Fibroblast of upper back skin (primary cell): Measurements from ENCODE around the gene SAXO2.
A peak's percentile ranks its signal among the peaks of the same experiment; 100 is the strongest.
"Not testable (repeated sequence)": the region's sequence is repeated elsewhere in the genome, so short reads cannot be mapped to it uniquely, and the experiment has no call there.

ENCODE experiments used
- DNase-seq: peaks from one replicate; pipeline ENCODE4 v3.0.0-alpha.2; 2013

The SAXO2 gene, protein sequence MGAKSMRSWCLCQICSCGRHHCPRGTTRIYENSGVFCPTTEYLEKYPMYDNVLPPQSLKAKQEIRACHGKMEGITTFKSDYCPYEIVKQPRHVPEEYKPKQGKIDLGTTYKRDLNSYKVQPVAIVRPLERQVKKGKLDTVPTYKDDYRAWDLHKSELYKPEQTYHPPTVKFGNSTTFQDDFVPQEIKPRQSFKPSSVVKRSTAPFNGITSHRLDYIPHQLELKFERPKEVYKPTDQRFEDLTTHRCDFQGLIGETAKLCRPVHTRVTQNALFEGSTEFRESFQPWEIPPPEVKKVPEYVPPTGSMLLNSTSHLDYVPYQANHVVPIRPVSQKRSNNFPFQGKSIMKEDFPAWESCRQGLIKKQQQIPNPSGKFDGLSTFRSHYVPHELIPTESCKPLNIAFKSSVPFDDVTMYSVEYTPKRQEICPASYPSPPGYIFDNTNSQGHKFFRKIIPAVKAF

DNA sequence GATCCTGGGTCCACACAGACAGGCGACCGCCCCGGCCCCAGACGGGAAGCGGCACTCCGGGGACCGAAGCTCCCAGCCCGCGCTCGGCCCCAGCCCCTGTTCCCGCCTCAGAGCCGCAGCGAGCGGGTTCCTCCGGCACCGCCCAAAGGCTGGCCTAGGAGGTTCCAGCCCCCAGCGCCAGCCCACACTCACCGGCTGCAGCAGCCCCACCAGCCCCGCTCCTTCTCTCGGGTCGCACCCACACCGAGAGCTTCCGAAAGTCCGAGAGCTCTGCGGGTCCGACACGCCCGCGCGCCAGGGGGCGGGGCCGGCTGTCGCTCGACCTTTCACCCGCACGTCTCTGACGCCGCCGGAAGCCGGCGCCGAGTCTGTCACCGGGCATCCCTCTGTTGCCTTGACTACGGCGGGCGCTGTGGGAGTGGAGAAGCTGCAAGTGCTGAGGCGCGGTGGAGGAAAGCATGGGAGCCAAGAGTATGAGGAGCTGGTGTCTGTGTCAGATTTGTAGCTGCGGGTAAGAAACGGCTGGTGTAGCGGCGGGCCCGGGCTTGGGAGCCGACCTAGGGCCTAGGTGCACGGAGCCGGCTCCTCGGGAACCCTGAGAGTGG is at the start of gene SAXO2, which contains the start of gene EFL1:
Gene SAXO2, plus strand, starts transcription at position 397 of the 605 bp plus-strand sequence. Its CDS starts 62 bp downstream, at position 459.
Gene EFL1, minus strand, starts transcription at position 313 of the 605 bp plus-strand sequence. CDS start 956 bp downstream, outside the sequence.
- DNase-seq: peak; percentile 83

DNA sequence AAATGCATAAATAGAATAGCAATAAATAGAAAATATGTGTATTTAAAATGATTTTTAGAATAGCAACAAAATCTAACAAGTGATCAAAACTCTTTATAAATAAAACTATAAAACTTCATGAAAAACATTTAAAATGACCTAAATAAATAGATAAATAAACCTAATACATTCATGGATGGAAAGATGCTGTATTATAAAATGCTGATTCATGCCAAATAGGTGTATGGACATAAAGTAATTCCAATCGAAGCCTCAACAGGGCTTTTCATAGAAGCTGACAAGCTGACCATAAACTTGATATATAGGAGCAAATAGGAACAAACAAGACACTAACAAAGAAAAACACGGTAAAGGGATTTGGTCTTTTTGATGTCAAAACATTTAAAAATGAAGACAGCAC is 46.5 kb upstream of the SAXO2 start:
- not testable (repeated sequence) for DNase-seq

DNA sequence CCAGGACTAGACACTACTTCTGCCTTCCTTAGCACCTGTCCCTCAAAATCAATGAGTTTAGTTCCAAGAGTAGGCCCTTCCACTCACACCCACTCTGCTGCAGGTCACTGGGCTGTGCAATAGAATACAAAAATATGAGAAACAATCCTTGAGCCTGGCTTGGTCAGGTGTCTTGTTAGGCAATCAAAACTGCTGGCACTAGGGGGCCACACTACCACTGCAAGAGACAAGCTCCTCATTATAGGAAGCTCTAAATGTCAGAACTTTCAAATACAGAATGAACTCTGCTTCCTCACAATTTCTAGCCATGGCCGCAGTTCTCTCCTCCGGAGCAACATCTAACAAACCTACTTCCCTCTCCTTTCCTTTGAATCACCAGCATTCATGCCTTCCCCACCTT is 41.1 kb upstream of the SAXO2 start:
- DNase-seq: peak; percentile 9

DNA sequence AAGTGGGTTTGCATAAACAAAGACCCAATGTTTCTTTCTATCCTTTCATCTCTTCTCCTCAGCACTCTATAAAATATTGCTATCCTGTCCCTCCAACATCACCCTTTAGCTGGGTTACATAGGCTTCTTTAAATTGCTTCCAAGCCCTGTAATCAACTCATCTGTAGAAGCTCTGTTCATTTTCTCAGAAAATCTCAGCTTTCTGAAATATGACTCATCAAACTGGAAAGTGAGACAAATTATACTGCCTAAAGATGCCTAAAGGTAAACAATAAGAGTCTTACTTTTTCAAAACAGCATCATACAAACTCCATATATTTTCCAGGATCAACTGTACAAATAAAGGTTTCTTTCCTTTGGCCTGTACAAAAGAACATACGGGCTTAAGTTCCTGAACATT is 33.9 kb upstream of the SAXO2 start:
- DNase-seq: no peak

DNA sequence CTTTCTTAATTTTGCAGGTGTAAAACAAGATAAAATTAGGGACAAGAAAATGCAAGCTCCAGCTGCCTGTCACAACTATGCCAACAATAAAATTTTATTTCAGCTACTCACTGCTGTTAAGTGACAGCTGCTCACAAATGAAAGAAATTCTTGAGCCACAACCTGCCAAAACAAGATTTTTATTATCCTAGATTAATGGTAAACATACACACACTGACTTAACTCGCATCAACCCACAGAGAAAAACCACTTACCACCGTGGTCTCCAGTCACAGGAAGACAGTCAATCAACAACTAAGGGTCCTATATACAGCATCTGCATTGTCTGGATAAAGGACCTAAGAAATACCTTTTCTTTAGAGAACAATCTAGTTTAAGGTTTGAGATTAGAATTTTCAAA is 31.4 kb upstream of the SAXO2 start:
- DNase-seq: no peak

DNA sequence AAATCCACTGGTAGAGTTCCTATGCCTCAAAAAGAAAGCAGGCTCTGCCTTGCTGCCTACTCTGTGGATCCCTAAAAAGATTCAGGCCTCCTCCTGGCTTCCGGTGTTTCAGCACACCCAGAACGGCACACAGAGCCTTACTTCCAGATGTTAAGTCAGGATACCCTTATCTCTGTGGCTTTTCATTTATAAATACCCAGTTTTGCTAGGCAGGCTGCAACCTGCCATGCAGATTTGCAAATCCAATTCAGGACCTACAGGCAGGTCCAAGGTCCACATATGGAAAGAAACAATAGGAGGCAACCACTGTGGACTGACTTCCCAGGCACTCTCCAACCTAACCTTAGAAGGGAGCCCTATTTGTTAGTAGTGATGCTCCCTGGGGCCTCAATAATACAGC is 30.8 kb upstream of the SAXO2 start:
- no peak for DNase-seq

DNA sequence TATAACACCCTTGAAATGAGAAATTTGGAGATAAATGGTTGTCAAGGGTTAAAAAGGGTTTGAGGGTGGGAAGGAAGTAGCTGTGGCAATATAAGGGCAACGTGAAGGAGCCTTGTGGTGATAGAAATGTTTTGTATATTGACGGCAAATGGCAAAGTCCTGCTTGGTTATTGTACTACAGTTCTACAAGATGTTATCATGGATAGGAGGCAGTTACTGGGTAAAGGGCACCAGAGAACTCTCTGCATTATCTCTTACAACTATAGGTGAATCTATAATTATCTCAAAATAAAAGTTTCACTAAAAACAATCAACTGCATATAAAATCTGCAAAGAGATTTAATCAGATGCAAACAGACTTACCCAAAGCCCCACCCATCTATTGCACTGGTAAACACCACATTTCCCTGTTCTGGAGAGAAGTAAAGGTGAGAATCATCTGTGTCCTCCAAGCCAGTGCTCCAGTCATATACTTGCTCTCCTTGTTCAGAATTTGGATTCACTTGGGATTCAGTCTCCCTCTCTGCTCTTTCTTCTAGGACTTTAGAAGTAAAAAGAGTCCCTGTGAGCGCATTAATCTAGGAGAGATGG is 24.6 kb upstream of the SAXO2 start:
- not testable (repeated sequence) for DNase-seq

DNA sequence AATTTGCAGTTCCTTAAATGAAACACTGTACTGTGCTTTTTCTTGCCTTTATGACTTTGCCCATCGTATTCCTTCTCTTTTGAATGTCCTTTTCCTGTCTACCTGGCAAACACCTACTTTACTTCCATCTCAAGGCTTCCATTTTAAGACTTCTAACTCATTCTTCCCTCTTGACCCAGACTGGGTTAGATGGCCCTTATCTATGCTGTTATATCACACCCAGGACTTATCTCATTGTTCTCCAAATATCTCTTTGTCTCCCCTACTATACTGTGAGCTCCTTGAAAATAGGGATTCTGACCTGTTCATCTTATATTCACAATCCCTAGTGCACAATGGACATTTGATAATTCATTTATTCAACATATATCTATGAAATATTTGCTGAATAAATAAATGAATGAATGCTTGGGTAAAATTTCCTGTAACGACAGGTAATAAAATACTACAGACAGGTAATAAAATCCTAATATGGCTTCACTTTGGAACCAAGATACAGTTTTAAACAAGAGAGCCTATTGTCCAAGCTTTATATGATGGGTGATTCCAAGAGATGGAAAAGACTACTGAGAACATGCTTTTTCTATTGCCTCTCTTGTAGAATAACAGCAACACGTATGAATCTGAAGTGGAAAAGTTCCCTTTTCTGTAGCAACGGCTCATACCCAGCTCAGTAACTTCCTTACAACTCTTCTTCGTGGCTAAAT is 22.8 kb upstream of the SAXO2 start:
- no peak for DNase-seq

DNA sequence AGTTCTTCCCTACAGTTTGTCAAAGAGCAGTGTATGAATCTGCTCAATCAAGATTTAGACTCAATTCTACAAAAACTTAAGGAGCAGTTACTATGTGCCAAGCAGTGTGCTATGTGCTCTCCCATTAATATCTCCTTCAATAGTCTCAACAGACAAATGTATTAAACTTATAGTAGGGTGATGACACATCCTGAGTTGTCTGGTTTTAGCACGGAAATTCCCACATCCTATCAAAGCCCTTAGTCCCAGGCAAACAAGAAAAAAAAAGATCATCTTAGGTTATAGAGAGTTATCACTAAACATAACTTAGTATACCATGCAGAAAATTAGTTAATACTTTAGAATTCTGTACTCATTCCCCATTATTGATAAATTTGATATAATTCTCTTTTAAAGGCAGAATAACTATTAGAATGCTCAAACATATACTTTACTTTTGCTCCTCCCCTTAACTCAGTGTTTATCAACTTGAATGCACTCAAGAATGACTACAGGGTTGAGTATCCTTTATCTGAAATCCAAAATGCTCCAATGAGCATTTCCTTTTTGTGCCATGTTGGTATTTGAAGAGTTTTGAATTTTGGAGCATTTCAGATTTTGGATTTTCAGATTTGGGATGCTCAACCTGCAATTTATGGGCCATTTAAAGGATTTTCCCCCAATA is 20.6 kb upstream of the SAXO2 start:
- DNase-seq: peak; percentile 41

DNA sequence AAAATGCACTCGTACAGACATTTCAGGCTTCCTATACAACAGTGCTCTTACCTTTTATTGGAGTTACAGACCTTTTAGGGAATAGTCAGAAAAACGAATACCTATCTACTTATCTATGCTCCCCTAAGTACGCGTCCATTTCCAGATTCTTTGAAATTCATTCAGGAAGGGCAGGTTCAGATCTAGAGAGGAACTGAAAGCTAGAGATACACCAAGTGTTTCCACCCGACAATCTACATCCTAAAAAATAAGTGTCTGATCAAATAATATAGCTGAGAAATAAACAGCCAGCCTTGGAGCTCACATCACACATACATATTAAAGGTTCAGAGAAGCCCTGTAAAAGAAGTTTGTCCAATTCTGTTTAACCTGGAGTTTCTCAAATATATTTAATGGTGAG is 19.0 kb upstream of the SAXO2 start:
- not testable (repeated sequence) for DNase-seq

DNA sequence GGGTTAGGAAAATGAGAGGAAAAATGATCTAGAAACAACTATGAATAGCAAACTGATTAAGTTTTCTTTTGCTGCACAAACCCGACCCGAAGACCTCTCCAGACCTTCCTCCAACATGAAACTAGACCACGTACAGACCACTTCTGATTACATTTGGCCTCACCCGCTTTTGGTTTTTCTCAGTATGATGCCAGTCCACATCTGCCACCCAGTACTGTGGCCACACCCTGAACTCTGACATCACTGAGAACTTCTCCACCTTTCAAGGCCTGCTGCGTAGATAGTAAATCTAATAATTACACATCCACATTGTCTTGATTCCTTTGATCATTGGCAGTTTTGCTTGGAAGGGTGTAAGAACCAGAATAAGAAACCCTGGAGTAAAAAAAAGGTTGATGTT is 16.7 kb upstream of the SAXO2 start:
- DNase-seq: not testable (repeated sequence)

DNA sequence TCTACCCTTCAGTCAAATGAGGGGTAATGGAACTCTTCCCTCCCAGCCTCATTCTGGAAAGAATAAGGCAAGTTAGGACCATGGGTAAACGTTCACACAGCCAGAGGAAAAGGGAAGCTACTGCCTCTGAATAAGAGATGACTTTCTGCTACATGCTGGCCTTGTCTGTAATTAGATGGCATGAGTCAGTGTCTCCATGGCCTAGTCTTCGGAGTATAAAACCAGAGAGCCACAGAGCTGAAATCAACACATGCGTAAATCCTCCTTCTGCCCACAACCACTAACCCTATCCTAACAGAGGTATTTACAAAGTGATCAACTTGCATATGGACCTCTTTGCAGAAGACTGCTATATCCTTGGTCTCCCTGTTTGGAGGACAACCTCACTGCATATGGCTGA is 14.4 kb upstream of the SAXO2 start:
- DNase-seq: peak; percentile 10

DNA sequence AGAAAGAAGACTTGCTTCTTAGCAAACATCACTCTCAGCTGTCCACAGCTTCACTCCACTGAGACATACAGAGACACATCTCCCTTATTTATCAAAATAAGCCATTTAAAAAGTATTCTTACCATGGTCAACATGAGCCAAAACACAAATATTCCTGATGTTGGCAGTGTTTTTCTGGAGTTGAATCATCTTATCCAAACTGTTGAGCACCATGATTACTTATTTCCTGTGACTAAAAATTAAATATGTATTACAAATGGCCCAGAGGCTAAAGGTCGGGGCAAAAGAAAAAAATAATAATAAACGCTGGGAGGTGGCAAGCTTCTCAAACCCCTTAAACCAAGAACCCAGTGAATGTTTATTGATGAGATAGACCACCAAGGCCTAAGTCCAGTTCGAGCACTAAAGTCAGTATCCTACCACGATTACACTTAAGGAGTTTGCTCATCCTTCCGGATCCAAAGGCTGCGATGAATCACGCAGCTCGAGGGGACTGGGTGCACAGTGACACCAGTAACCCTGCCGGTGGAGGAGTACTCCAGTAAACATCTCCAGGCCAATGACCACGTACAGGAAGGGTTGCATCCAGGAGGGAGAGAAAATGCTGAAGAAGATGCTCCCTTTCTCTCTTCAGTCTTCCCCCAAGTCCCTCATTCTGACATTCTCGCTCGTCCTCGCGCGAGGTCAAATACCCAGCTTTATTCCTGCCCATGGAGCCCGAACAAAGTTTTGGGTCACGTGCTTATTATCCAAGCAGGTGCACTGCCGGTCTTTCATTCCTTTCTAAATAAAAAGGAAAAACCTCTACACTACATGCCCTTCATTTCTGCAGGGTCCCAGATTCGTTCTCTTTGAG is 824 bp upstream of the SAXO2 start:
- DNase-seq: peak; percentile 30

DNA sequence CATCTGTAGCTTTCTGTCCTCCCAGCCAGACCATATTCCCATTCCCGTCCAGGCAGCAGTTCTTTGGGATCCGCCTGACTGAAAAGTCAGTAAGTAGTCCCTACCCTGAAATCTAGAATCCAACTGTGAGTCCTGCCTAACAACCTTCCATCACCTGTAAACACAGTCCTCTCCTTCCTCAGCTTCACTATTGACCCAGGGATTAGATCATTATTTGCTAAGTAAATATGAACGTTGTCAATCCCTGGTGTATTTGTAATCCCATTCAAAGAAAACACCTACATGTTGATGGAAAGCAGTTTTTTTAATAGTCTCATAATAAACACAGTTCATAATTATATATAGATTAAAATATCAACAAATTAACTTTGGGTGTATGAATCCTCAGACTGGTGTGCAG is 732 bp downstream of the SAXO2 start:
- DNase-seq: no peak

DNA sequence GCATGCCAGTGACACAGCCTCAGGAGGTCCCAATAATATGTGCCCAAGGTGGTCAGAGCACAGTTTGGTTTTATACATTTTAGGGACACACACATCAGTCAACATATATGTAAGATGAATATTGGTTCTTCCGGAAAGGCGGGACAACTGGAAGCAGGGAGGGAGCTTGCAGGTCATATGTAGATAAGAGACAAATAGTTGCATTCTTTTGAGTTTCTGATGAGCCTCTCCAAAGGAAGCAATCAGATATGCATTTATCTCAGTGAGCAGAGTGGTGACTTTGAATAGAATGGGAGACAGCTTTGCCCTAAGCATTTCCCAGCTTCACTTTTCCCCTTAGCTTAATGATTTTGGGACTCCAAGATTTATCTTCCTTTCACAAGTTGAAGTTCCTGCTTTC is 4.5 kb downstream of the SAXO2 start:
- DNase-seq: not testable (repeated sequence)

DNA sequence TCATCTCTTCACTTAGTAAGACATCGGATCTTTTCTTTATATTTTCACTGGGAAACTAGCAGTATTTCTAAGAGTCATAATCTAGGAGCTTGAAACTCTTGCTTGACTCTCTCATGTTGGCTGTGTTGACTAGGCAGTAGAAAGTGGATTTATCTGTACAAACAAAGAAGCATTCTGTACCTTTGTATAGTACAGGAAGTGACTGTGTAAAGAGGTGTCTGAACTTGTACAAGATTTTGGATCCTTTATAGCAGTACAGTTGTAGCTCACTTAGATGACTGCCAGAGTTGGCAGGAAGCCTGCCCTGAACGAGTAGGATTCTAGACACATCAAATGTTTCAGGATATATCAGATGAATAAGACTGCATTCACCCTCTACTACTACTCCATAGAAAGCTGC is 5.8 kb downstream of the SAXO2 start:
- DNase-seq: not testable (repeated sequence)

DNA sequence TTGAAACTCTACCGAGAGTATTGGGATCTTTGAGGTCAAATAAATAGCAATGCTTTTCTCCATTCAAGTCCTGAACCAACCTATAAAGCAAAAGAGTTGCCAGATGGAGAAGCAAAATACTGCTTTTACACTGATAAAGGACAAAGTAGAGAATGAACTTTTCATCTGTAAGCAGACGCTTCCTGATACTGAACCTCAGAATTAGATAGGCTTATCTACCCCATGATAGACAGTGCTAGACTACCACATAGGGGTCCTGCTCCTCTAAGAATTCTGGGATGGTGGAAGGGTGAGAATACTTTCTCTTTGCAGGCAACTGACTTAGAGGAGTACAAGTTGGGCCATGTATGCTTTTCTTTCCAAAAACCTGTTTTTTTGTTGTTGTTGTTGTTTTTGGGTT is 9.5 kb downstream of the SAXO2 start:
- no peak for DNase-seq

DNA sequence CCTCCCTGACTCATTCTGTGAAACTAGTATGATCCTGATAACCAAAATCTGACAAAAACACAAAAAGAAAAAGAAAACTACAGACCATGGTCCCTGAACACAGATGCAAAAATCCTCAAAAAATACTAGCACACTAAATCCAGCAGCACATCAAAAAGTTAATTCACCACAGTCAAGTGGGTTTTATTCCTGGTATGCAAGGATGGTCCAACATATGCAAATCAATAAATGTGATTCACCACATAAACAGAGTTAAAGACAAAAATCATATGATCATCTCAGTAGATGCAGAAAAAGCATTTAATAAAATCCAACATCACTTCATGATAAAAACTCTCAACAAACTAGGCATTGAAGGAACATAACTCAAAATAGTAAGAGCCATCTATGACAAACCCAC is 12.8 kb downstream of the SAXO2 start:
- DNase-seq: no peak

DNA sequence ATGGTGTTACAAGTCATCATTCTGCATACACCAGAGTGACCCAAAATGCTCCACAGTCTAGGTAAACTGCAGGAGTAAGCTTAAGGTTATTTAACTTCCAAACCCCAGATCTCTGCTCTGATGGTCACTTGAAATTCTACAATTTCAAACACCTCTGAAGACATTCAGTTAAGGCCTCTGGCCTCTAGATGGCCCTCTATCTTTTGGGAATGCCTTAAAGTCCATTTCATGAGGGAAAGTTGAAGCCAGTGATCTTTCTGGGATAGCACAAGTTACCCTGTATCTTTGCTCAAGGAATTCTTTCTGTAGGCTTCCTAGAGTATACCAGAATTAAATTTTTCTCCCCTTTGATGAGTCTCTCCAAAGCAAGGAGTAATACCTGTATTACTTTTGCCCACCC is 18.7 kb downstream of the SAXO2 start:
- DNase-seq: not testable (repeated sequence)

DNA sequence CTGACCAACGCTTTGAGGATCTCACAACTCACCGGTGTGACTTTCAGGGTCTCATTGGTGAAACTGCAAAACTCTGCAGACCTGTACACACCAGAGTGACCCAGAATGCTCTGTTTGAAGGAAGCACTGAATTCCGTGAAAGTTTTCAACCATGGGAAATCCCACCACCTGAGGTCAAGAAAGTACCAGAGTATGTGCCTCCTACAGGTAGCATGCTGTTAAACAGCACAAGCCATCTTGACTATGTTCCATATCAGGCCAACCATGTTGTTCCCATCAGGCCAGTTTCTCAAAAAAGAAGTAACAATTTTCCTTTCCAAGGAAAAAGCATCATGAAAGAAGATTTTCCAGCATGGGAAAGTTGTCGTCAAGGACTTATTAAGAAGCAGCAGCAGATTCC is 19.8 kb downstream of the SAXO2 start:
- not testable (repeated sequence) for DNase-seq

DNA sequence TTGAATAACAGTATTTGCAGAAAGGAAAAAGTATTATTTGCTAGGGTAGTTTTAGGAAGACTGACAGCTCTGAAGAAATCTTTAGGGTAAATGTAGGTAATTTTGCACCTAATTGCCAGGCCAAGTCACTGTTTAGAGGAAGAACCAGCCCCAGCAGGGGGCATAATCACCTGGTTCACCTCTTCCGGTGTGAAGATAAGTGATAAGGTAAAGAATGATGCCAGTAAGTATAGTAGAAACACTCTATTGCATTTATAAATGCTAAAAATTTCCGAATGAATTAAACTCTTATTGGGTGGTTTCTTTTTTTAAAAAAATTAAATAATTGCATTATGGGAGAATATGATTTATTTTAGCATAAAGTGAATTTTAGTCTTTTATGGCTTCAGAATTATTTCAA is 21.8 kb downstream of the SAXO2 start:
- not testable (repeated sequence) for DNase-seq

DNA sequence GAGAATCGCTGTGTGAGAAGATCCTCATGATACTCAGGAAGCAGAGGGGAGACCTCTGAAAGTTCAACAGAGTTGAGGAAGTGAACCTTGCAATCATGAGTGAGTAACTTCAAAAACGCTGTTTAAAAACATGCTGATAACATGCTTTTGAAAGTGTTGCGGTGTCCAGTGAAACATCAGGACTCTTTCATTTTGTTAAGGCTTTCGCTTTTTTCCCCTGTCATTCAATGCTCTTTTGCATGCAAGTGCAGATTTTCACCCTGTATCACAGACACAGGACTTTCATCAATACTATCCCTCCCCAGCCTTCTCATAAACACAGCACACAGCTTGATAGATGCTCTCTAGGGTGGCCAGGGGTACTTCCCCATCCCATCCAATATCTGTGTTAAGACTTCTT is 23.9 kb downstream of the SAXO2 start:
- not testable (repeated sequence) for DNase-seq
